GM19099 (cell line): Measurements from ENCODE around the gene NMNAT3.

Source experiments
- POLR2A ChIP-seq: IDR thresholded peaks from 3 replicates; pipeline ENCODE4 v1.6.1; 2011; ENCODE audit warnings: low read depth; ENCODE audit not compliant: insufficient read length; ENCODE audit errors: extremely low read depth

The NMNAT3 gene

DNA sequence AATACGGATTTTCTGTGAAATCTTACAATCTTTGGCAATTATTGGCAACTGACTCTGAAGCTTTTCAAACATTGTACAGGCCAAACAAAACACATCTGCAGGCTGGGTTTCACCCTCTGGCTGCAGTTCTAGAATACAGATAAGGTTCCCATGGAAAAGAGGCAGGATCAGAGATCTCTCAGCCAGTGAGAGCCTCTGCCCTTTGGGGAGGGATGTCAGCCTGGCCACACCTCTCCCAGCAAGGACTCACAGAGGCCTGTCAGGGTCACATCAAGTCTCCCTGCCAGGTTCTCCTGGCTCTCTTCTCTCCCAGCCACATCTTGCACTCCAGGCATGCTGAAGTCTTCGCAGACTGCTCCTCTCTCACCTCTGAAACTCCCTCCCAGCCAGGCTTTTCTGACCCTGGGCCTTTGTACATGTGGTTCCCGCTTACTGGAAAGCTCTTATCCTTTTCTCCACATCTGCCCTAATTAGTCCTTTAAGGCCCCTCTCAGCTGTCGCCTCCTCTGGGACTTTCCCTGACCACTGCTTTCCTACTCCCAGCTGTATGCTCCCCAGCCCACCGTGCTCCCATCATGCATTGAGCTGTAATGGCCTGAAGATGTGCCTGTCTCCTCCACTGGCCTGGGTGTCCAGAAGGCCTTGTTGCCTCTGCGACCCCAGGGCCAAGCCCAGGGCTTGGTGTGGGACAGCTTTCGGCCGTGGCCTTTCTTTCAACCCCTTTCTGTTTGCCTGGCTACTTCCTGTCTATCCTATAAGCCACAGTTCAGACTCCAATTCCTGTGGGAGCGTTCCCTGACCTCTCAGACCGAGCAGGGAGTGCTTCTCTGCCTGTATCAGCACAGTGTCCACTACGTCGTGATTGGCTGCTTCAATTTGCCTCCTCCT is 142.5 kb downstream of the NMNAT3 start:
- TF ChIP-seq POLR2A = no peak

DNA sequence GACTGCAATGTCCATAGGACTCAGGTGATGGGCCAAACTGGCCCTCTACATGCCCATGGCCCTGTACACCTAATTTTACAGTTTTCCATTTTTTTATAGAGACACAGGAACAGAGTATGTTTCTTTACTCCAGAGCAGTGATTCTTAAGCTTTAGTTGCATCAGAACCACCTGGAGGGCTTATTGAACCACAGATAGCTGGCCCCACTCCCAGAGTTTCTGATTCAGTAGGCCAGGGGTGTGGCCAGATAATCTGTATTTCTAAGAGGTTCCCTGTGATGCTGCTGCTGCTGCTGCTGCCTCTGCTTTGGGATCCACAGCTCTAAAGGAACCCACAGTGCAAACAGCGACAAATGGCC is 143.3 kb downstream of the NMNAT3 start:
- TF ChIP-seq POLR2A = no peak

DNA sequence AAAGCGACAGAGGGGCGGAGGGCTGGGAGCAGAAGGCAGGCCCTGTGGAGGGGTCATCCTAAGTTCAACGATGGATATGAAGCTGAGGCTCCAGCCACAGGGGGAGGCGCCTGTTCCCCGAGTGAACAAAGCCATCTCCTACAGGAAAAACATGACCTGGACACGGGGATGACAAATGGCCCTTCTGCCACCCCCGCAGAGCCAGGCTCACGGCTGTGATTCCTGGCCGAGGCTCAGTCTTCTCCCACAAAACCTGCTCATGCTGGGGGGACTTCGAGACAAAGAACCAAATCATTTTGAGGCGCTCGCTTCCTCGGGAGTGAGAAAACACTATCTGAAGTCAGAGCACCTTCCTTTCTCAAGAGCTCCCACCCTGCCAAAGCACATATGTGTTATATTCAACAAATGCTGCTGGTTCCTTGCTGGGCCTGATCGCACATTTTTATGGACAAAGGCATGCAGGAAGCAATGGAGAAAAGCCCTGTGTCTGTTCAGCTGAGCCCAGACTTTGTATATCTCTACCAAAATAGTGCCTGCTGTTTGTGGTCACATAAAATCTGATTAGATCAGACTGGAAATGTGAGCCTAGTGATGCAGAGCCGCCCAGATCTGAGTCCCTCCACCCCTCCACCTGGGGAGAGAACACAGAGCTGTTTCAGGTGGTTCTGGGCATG is 143.9 kb downstream of the NMNAT3 start:
- no peak for TF ChIP-seq POLR2A

DNA sequence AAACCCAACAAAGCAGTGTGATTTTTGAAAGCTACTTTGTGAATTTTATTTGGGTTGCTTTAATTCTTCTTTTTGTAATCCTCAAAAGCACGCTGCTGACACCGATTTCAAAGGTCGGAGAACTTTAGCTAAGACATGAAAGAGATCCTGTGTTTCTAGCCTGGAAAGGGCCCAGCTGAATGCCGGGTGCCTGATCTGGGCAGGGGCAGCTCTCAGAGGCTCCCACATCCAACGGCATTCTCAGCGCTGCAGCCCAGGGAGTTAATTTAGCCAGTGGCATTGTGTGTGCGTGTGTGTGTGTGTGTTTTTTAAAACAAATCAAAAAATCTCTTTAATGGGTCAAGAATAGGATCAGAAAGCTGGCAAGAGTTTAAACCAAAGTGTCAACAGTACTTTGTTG is 144.8 kb downstream of the NMNAT3 start:
- TF ChIP-seq POLR2A = no peak

DNA sequence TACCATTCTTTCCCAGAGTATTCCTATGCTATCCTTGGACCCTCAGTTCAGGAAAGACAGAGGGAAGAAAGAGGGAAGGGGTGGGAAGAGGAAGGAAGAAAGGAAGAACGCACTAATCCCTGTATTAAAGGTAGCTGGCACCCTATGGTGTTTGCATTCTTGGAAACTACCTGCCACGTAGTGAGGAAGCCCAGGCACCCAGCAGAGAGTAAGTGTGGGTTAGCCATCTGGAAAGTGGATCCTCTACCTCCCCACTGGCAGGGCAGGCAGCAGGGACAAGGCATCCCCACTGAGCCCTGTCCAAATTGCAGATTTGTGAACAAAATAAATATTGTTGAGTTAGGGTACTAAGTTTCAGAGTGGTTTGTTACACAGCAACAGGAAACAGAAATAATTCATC is 147.1 kb downstream of the NMNAT3 start:
- TF ChIP-seq POLR2A = no peak

DNA sequence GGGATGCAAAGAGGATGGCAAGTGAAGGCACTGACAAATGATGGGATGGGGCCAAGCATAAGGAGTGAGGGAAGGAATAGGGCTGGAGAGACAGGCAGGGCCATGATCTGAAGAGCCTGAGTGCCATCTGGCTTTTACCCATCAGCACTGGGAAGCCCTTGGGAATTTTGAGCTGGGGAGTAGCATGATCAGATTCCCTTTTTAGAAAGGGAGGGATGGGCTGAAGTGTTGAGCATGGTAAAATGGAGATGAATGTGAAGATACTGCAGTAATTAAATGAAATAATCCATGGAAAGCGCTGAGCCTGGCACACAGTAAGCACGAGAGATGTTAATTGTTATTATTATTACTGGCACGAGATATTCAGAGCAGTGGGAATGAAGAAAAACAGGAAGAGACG is 148.1 kb downstream of the NMNAT3 start:
- no peak for TF ChIP-seq POLR2A

DNA sequence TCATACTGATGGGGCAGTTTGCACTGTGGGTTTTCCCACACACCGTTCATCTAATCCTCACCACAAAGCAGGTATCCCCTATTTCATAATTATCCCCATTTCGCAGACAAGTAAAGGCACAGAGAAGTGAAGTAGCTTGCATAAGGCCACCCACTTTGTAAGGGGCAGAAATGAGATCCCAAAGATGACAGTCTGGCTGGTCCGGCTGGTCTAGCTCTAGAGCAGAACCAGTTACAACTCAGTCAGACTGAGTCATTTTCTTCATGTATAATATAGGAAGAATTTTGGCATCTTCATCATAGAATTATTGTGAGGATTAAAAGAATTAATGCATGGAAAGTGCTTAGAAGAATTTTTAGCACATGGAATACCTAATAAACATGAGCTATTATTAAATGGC is 148.8 kb downstream of the NMNAT3 start:
- TF ChIP-seq POLR2A = no peak

DNA sequence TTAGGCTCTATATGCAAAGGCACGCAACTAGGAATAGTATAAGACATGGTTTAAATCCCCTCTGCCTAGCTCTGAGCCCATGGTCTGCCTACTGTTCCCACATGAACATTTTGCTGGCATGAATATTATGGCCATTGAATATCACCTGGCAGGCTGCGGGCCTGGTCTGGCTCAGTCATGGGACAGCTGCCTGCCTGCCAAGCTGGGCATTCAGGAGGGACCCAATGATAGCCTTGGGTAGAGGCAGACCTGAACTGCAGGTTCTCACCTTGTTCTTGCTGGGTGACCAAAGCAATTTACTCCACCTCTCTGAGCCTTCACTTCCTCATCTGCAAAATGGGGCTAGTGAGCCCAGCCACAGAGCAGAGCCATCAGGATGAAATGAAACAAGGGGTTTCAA is 149.5 kb downstream of the NMNAT3 start:
- no peak for TF ChIP-seq POLR2A

DNA sequence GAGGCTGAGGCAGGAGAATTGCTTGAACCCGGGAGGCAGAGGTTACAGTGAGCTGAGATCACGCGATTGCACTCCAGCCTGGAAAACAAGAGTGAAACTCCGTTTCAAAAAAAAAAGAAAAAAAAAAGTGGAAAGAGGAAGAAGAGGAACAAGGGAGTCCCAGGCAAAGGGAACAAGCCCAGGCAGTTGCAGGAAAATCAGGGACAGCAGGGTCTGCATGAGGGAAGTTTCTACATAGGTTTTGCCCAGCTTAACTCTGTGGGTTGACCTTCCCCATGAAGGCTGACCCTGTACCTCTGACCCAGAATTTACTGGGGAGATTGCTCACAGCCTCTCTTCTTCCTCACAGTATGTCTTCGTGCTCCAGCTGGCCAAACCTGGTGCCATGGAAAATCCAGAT is 150.5 kb downstream of the NMNAT3 start:
- no peak for TF ChIP-seq POLR2A

DNA sequence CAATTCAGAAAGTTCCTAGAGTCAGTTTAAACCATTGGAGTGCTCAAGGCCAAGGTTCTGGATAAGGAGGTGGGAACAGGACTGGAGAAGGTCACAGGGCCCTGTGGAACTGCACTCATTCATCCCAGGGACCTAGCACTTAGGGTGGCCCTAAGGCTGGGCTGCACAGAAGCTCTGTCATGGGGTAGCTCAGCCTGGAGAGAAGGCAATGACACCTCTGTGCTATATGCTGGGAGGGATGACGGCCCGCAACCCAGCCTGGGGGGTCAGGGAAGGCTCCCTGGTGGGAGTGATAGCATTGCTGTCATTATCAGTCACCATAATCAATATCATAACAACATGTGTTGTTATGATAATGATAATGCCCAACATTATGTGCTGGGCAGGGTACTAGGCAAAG is 151.6 kb downstream of the NMNAT3 start:
- TF ChIP-seq POLR2A = no peak

DNA sequence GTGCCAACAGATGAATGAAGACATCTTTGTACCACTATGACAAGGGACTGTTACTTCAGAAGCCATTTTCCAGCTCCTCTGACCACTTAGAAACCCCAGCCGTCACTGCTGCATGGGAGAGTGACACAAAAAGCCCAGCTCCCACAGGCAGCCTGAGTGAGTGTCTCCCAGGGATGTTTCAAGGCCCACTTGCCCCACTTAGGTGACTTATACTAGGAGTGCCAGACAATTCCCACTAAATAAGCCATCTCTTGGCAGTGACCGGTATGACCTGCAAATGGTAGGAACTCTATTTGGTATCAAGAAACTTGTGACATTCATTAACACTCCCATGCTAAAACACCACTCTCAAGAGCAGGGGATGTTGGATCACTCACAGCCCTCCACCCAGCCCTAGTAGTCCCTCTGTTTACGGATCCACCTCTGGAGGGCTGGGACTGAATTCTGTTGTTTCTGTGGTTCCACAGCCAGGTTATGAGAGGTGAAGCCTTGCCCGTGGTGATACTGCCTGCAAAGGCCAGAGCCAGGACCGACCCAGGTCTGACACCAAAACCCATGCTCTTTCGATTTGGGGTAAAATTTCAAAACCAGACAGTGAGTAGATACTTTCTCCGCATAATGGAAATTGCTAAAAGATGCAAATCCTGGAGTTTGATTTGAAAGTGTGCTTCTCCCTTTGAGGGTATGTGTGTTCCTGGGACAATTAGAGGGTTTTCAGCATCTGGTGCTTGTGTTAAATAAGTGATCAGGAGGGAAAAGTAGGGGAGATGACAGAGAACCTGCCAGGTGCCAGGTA is 152.7 kb downstream of the NMNAT3 start:
- TF ChIP-seq POLR2A = no peak

DNA sequence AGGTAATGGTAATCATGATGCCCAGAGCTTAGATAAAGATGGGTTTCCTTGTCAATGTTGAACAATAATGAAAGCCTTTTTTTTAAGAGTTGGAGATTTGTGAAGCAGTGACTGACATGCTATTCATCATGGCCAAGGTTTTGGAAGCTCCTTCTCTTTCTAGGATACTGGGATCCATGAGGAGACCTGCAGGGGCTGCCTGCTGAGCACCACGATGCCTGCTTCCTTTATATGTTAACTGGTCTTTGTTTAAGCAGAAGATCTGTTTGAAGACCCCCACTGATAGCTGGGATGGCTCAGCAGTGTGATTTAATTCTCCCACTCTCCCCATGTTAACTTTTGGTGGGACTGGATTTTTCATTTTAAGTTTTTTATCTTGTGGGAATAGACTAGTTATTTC is 154.1 kb downstream of the NMNAT3 start:
- no peak for TF ChIP-seq POLR2A

DNA sequence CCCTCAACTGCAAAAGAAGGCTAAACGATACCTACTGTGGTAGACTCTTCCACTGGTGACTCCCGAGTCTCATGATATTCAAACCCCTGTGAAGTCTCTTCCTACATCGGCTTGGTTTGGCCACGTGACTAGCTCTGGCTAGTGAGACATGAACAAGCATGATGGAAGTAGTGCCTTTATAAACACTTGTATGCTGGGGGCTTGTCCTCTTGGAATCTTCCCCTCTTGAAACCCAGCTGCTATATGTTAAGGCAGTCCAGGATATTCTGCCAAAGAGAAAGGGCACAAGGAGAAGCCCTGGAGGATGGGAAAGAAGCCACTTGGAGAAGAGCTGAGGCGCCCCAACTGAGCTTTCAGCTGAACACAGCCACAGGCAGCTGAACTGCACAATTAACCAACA is 154.6 kb downstream of the NMNAT3 start:
- TF ChIP-seq POLR2A = no peak

DNA sequence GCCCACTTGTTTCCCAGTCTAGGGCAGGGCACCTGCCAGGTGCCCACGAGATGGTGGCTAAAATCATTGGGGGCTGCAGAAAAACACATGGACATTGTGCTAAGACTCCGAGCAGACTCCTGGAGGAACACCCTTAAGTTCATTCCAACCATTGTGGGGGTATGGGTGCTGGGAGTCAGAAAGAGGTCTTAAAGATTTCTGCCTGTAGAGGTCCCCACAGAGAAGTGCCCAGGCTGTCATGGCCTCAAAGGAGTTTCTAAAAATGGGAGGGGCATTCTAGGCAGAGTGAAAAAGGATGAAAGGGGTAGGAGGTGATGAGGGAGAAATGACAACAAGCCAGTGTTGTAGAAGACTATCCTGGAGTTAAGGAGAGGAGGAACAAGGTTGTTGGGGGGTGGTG is 155.4 kb downstream of the NMNAT3 start:
- no peak for TF ChIP-seq POLR2A

DNA sequence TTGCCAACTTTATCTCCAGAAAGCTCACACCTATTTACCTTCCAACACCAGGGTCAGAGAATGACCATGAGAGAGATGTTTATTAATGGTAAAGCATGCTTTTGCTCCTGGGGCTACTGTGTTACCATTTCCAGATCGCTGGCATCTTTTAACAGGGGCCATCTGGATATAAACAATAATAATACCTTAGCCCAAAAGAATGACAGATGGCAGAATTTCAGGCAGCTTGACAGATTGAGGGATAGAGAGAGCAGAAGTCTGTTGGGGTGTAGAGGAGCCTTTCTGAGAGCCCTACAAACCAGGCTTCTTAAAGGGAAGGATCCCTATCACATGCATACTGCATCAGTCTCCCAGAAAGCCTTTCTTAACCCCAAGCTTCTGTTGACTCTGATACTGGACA is 156.0 kb downstream of the NMNAT3 start:
- TF ChIP-seq POLR2A = no peak

DNA sequence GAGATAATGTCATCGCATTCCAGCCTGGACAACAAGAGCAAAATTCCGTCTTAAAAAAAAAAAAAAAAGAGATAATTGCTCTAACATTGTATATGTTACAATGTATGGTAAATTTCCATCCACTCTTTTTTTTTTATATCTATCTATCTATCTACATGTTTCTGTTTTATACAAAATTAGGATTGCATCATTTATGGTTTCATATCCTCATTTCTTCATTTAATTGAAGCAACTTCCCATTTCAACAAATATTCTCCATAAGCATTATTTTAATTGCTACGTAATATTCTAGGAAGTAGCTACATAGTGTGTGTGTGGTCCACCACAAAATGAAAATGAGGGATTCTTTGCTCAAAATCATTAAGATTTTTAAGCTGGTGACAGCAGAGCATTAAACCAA is 156.6 kb downstream of the NMNAT3 start:
- TF ChIP-seq POLR2A = no peak

DNA sequence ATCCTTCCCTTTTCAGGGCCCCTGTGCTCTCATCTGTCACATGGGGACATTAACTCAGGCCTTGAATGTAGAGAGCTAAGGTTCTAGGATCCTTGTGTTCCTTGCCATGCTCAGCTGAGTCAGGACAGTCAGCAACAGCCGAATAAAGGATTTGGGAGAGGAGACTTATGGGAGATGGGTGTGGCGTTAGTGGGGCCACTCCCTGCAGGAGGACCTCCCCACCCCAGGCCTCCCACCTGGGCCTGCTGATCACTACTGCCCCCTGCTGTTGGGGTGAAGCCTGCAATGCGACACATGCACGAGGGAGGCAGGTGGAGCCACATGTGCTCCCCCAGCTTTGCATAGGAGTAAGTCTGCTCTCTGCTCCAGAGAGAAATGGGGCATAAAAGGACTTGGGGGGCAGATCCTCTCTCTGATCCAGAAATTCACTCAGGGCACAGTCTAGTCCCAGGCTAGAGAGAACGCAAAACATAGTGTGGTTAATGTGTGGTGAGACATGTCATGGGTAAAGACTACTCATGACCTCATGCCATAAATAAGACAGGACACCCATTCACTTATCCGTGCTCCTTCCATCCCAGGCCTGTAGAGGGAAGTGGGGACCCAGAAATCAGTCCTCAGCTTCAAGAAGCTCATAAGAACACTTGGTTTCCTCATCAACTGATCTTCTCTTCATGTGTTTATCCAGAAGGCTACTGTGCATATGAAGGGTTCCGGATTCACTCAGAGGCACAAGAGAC is 157.6 kb downstream of the NMNAT3 start:
- TF ChIP-seq POLR2A = no peak
